GM18502 (cell line): ENCODE results near the gene ABAT.
"Not testable (repeated sequence)": the region's sequence is repeated elsewhere in the genome, so short reads cannot be mapped to it uniquely, and the experiment has no call there.

Source experiments
- ATAC-seq: cut with Tn5 transposase; IDR thresholded peaks from one replicate; pipeline ENCODE4 v1.9.1; 2021; ENCODE audit warnings: mild to moderate bottlenecking; ENCODE audit not compliant: unreplicated experiment, poor library complexity

ABAT gene

GRCh38 chr16:8768692-8769091, 94.3 kb downstream of the ABAT start:
- ATAC-seq = no peak

GRCh38 chr16:8773537-8773936, 99.1 kb downstream of the ABAT start:
- no peak for ATAC-seq

GRCh38 chr16:8774208-8774607, 99.8 kb downstream of the ABAT start:
- no peak for ATAC-seq

- ATAC-seq = no peak
These were observed 100.9 kb downstream of the ABAT start for GRCh38 chr16:8775359-8775758.

- no peak for ATAC-seq
These were observed 101.7 kb downstream of the ABAT start for GRCh38 chr16:8776129-8776584.

- no peak for ATAC-seq
These were observed 102.8 kb downstream of the ABAT start for GRCh38 chr16:8777217-8777616.

GRCh38 chr16:8781797-8782196, 107.4 kb downstream of the ABAT start:
- ATAC-seq = no peak

GRCh38 chr16:8782673-8783072, 108.3 kb downstream of the ABAT start:
- ATAC-seq = no peak

- ATAC-seq = no peak
These were observed 111.0 kb downstream of the ABAT start for GRCh38 chr16:8785408-8785807.

GRCh38 chr16:8786316-8786715, 111.9 kb downstream of the ABAT start:
- ATAC-seq = not testable (repeated sequence)

GRCh38 chr16:8788578-8789172, 114.3 kb downstream of the ABAT start:
- ATAC-seq = no peak

GRCh38 chr16:8795091-8795490, 120.7 kb downstream of the ABAT start:
- ATAC-seq = no peak

- ATAC-seq = no peak
These were observed 121.4 kb downstream of the ABAT start for GRCh38 chr16:8795818-8796217.

GRCh38 chr16:8796469-8797363, 122.3 kb downstream of the ABAT start:
- ATAC-seq = no peak

GRCh38 chr16:8797364-8798173, 123.2 kb downstream of the ABAT start, which contains the start of the genes PMM2 and TMEM186:
Gene PMM2 (plus strand): TSS chr16:8797839. CDS start chr16:8797883, 44 bp downstream.
Gene TMEM186 (minus strand): TSS chr16:8797639. CDS start chr16:8797614, 25 bp downstream.
- peak; percentile 94 for ATAC-seq

GRCh38 chr16:8798174-8798527, 123.7 kb downstream of the ABAT start:
- peak; percentile 5 for ATAC-seq

GRCh38 chr16:8798535-8799157, 124.2 kb downstream of the ABAT start:
- no peak for ATAC-seq

- no peak for ATAC-seq
These were observed 127.3 kb downstream of the ABAT start for GRCh38 chr16:8801701-8802100.

GRCh38 chr16:8803733-8804132, 129.3 kb downstream of the ABAT start:
- not testable (repeated sequence) for ATAC-seq

- ATAC-seq = no peak
These were observed 129.9 kb downstream of the ABAT start for GRCh38 chr16:8804313-8804712.
